Measurements from ENCODE around the gene HYAL3. TPM values are rescaled to one million over a fixed set of nuclear protein-coding genes. Genes with fewer than 3 reads are reported as not detected.

The HYAL3 gene
- total RNA-seq, 6 experiments from 2014 or later = 4.7 to 8.3 (median 5.8) TPM

GRCh38 chr3:50260027-50260941 is 38.9 kb downstream of the HYAL3 start:
- Mint-ChIP-seq H3K4me1 (ENCODE audit: low read depth) (peaks cover 29% of the 10 kb centered on the region), H3K4me3 (peak overlapping the region; percentile 22; the same call in 1 of the 2 replicates), H3K27me3 (ENCODE audit: insufficient read depth) (peaks cover 2% of the 10 kb centered on the region; the same call in 1 of the 2 replicates), H3K27ac (peak overlapping the region; percentile 76), H3K9me3 (no peaks in the 10 kb centered on the region), H3K36me3 (ENCODE audit: low read depth) (peaks cover 5% of the 10 kb centered on the region)
- peak; percentile 99 for TF ChIP-seq CTCF (IDR thresholded peaks at IDR 0.05)
- DNase-seq = peak; percentile 84

- peak overlapping the region; percentile 76 for H3K27ac Mint-ChIP-seq
- H3K4me3 Mint-ChIP-seq = peak overlapping the region; percentile 13; the same call in 1 of the 2 replicates
- H3K36me3 Mint-ChIP-seq (ENCODE audit: low read depth) = peaks cover 5% of the 10 kb centered on the region
- no peak for DNase-seq
- H3K9me3 Mint-ChIP-seq = no peaks in the 10 kb centered on the region
- H3K4me1 Mint-ChIP-seq (ENCODE audit: low read depth) = peaks cover 30% of the 10 kb centered on the region
- 0 out of 2 replicates have a peak, but pooled peaks cover 2% of the 10 kb centered on the region for H3K27me3 Mint-ChIP-seq (ENCODE audit: insufficient read depth)
- no peak for TF ChIP-seq CTCF (IDR thresholded peaks at IDR 0.05)
Measured at GRCh38 chr3:50259432-50260026, 39.7 kb downstream of the HYAL3 start.

GRCh38 chr3:50258979-50259378 is 40.2 kb downstream of the HYAL3 start:
- Mint-ChIP-seq H3K27me3 (ENCODE audit: insufficient read depth) (0 out of 2 replicates have a peak, but pooled peaks cover 2% of the 10 kb centered on the region), H3K36me3 (ENCODE audit: low read depth) (peaks cover 5% of the 10 kb centered on the region), H3K4me3 (no peak overlapping the region), H3K9me3 (no peaks in the 10 kb centered on the region), H3K4me1 (ENCODE audit: low read depth) (peaks cover 30% of the 10 kb centered on the region), H3K27ac (peak overlapping the region; percentile 49; the same call in 1 of the 2 replicates)
- no peak for DNase-seq
- 0 out of 2 replicates have a peak, but pooled peaks have one; percentile 9 for TF ChIP-seq CTCF (IDR thresholded peaks at IDR 0.05)

GRCh38 chr3:50258029-50258680 is 41.0 kb downstream of the HYAL3 start:
- Mint-ChIP-seq H3K36me3 (ENCODE audit: low read depth) (peaks cover 12% of the 10 kb centered on the region), H3K27ac (peak overlapping the region; percentile 49), H3K4me1 (ENCODE audit: low read depth) (peaks cover 29% of the 10 kb centered on the region), H3K27me3 (ENCODE audit: insufficient read depth) (peaks cover 2% of the 10 kb centered on the region; the same call in 1 of the 2 replicates), H3K4me3 (no peak overlapping the region), H3K9me3 (no peaks in the 10 kb centered on the region)
- DNase-seq = no peak
- TF ChIP-seq CTCF (IDR thresholded peaks at IDR 0.05) = no peak

All from HFFc6 (cell line).